Hematopoietic multipotent progenitor cell treated with erythropoietin and hydrocortisone succinate and interleukin-3 and kit ligand, for 15 days (in vitro differentiated cells): ENCODE data around the gene WFIKKN1.

Experiments used
- DNase-seq: peaks from one replicate; pipeline ENCODE4 v3.0.0-alpha.2; 2015; ENCODE audit warnings: low spot score

Gene WFIKKN1

GRCh38 chr16:657487-657886, 26.7 kb downstream of the WFIKKN1 start:
- no peak for DNase-seq

GRCh38 chr16:658679-659571, 28.1 kb downstream of the WFIKKN1 start:
- DNase-seq = no peak

GRCh38 chr16:659618-660017, 28.8 kb downstream of the WFIKKN1 start:
- DNase-seq = no peak

- DNase-seq = no peak
These were observed 29.3 kb downstream of the WFIKKN1 start for GRCh38 chr16:660132-660458.

GRCh38 chr16:660459-661183, 29.8 kb downstream of the WFIKKN1 start:
- peak; percentile 87 for DNase-seq

GRCh38 chr16:661184-661821, 30.5 kb downstream of the WFIKKN1 start:
- DNase-seq = no peak

GRCh38 chr16:662095-662494, 31.3 kb downstream of the WFIKKN1 start:
- no peak for DNase-seq

- DNase-seq = no peak
These were observed 31.8 kb downstream of the WFIKKN1 start for GRCh38 chr16:662597-662996.

GRCh38 chr16:666572-666971, 35.8 kb downstream of the WFIKKN1 start:
- no peak for DNase-seq

GRCh38 chr16:667113-667779, 36.5 kb downstream of the WFIKKN1 start:
- DNase-seq = no peak

GRCh38 chr16:667780-668518, 37.2 kb downstream of the WFIKKN1 start, which contains the start of gene RHOT2:
Gene RHOT2 (plus strand): TSS chr16:668132. CDS start chr16:668200, 68 bp downstream.
- peak; percentile 93 for DNase-seq

GRCh38 chr16:668519-669171, 37.9 kb downstream of the WFIKKN1 start:
- DNase-seq = peak; percentile 16

GRCh38 chr16:669666-670065, 38.9 kb downstream of the WFIKKN1 start:
- DNase-seq = no peak

GRCh38 chr16:670485-671352, 39.9 kb downstream of the WFIKKN1 start:
- DNase-seq = no peak

- no peak for DNase-seq
These were observed 40.8 kb downstream of the WFIKKN1 start for GRCh38 chr16:671353-672131.

- DNase-seq = no peak
These were observed 41.6 kb downstream of the WFIKKN1 start for GRCh38 chr16:672371-672770.

GRCh38 chr16:672851-673250, 42.1 kb downstream of the WFIKKN1 start:
- DNase-seq = no peak

GRCh38 chr16:673399-673991, 42.7 kb downstream of the WFIKKN1 start:
- DNase-seq = no peak
